ENCODE results near the gene BTG4. TPM values are rescaled to one million over a fixed set of nuclear protein-coding genes. Genes with fewer than 3 reads are reported as not detected.

BTG4 gene
- total RNA-seq, 1 experiment from 2014 or later, result not detected

- TF ChIP-seq ATF3 (IDR thresholded peaks at IDR 0.05), result no peak
- TF ChIP-seq POLR2A (IDR thresholded peaks at IDR 0.05; ENCODE audit: borderline replicate concordance, extremely low read depth, insufficient read depth, insufficient read length), result no peak
- TF ChIP-seq CEBPB (IDR thresholded peaks at IDR 0.05; ENCODE audit: low read depth), result no peak
- TF ChIP-seq POLR2AphosphoS5 (IDR thresholded peaks at IDR 0.05; ENCODE audit: low read depth, low read length), result no peak
- TF ChIP-seq SRF (IDR thresholded peaks at IDR 0.05; ENCODE audit: low read depth), result no peak
- TF ChIP-seq FOSL1 (IDR thresholded peaks at IDR 0.05; ENCODE audit: low read depth), result no peak
- TF ChIP-seq, protein P1, sequence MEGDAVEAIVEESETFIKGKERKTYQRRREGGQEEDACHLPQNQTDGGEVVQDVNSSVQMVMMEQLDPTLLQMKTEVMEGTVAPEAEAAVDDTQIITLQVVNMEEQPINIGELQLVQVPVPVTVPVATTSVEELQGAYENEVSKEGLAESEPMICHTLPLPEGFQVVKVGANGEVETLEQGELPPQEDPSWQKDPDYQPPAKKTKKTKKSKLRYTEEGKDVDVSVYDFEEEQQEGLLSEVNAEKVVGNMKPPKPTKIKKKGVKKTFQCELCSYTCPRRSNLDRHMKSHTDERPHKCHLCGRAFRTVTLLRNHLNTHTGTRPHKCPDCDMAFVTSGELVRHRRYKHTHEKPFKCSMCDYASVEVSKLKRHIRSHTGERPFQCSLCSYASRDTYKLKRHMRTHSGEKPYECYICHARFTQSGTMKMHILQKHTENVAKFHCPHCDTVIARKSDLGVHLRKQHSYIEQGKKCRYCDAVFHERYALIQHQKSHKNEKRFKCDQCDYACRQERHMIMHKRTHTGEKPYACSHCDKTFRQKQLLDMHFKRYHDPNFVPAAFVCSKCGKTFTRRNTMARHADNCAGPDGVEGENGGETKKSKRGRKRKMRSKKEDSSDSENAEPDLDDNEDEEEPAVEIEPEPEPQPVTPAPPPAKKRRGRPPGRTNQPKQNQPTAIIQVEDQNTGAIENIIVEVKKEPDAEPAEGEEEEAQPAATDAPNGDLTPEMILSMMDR (IDR thresholded peaks at IDR 0.05 in 2 of 3, conservative IDR thresholded peaks at IDR 0.05 in 1 of 3; ENCODE audit: borderline replicate concordance in 1 of 3, insufficient read depth in 1 of 3, low read depth in 2 of 3, low read length in 2 of 3), result no peak
- no peak for TF ChIP-seq JUND (IDR thresholded peaks at IDR 0.05)
- no peak for TF ChIP-seq SP1 (IDR thresholded peaks at IDR 0.05; ENCODE audit: low read depth)
- TF ChIP-seq, protein P2, sequence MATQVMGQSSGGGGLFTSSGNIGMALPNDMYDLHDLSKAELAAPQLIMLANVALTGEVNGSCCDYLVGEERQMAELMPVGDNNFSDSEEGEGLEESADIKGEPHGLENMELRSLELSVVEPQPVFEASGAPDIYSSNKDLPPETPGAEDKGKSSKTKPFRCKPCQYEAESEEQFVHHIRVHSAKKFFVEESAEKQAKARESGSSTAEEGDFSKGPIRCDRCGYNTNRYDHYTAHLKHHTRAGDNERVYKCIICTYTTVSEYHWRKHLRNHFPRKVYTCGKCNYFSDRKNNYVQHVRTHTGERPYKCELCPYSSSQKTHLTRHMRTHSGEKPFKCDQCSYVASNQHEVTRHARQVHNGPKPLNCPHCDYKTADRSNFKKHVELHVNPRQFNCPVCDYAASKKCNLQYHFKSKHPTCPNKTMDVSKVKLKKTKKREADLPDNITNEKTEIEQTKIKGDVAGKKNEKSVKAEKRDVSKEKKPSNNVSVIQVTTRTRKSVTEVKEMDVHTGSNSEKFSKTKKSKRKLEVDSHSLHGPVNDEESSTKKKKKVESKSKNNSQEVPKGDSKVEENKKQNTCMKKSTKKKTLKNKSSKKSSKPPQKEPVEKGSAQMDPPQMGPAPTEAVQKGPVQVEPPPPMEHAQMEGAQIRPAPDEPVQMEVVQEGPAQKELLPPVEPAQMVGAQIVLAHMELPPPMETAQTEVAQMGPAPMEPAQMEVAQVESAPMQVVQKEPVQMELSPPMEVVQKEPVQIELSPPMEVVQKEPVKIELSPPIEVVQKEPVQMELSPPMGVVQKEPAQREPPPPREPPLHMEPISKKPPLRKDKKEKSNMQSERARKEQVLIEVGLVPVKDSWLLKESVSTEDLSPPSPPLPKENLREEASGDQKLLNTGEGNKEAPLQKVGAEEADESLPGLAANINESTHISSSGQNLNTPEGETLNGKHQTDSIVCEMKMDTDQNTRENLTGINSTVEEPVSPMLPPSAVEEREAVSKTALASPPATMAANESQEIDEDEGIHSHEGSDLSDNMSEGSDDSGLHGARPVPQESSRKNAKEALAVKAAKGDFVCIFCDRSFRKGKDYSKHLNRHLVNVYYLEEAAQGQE (IDR thresholded peaks at IDR 0.05; ENCODE audit: low read depth), result no peak
- TF ChIP-seq EZH2phosphoT487 (IDR thresholded peaks at IDR 0.05; ENCODE audit: borderline replicate concordance), result no peak
- no peak for DNase-seq (ENCODE audit: low read depth, low spot score)
Observed at GRCh38 chr11:111540114-111540936, 28.1 kb upstream of the BTG4 start, which contains the start of gene LAYN. Gene LAYN (plus strand): TSS chr11:111540720. CDS start chr11:111540844, 124 bp downstream.

More at GRCh38 chr11:111540114-111540936, 28.1 kb upstream of the BTG4 start, which contains the start of gene LAYN:
- H3K9me2 ChIP-seq (ENCODE audit: insufficient read depth), result no peaks in the 10 kb centered on the region
- BruUV-seq (replicated peaks), result no TSS peak
- H3K27ac ChIP-seq (ENCODE audit: low read depth, low read length), result no peak within 1 kb of the TSS
- H3K4me2 ChIP-seq (ENCODE audit: low read length), result no peak within 1 kb of the TSS
- no peak within 1 kb of the TSS for H3K4me3 ChIP-seq (replicated peaks in 1 of 2; ENCODE audit: low read depth in 1 of 2, low read length in 2 of 2)
- H3K9ac ChIP-seq (ENCODE audit: low read length), result no peak within 1 kb of the TSS
- H3K4me1 ChIP-seq (ENCODE audit: control insufficient read depth in 1 of 2, insufficient read depth in 2 of 2, low read length in 2 of 2), result no peaks in the 10 kb centered on the region
- intact Hi-C loops (cut with micrococcal nuclease), result no loop called here
- ChIA-PET RAD21 (ENCODE audit: low non-redundant PET in 1 of 2, low total read pairs in 2 of 2, uncharacterized antibody in 2 of 2, unreplicated experiment in 2 of 2) (no interaction called here), CTCF (no interaction called here), POLR2A (no interaction called here)
- no peak for ATAC-seq
- no peak within 1 kb of the TSS for H2AFZ ChIP-seq (ENCODE audit: low read depth, low read length, poor library complexity, severe bottlenecking)
- no peaks in the 10 kb centered on the region for H3K36me3 ChIP-seq (ENCODE audit: control insufficient read depth in 1 of 2, insufficient read depth in 2 of 2, low read length in 2 of 2)
- H3K9me3 ChIP-seq (ENCODE audit: control insufficient read depth in 1 of 2, insufficient read depth in 1 of 2, low read depth in 1 of 2, low read length in 2 of 2), result no peaks in the 10 kb centered on the region
- H4K20me1 ChIP-seq (ENCODE audit: insufficient read depth), result no peaks in the 10 kb centered on the region
- no peaks in the 10 kb centered on the region for H3K79me2 ChIP-seq (ENCODE audit: insufficient read depth, low read length)
- no peaks in the 10 kb centered on the region for H3K27me3 ChIP-seq (ENCODE audit: insufficient read depth, low read length)

Data from HCT116 (cell line).